ENCODE measurements around the gene GFER. TPM values are rescaled to one million over a fixed set of nuclear protein-coding genes. Genes with fewer than 3 reads are reported as not detected.

Gene GFER
- total and polyA plus RNA-seq, 9 of the 15 experiments (the other 6 are each of a cell fraction or from before 2014, with no cell fraction given): 4.3 to 53.7 (median 19.8) TPM

- no peak for TF ChIP-seq CREB1 (IDR thresholded peaks at IDR 0.05)
- TF ChIP-seq CREB1 (CRISPR knock-in tag; IDR thresholded peaks at IDR 0.05): peak; percentile 69
- peak; percentile 98 for TF ChIP-seq POLR2G (IDR thresholded peaks at IDR 0.05; ENCODE audit: low read depth, low read length)
- TF ChIP-seq RNF219 (CRISPR knock-in tag; IDR thresholded peaks at IDR 0.05): no peak
- TF ChIP-seq ZNF644 (tag; IDR thresholded peaks at IDR 0.05; ENCODE audit: low read depth): 0 out of 2 replicates have a peak, but pooled peaks have one; percentile 54
- TF ChIP-seq KDM4B (IDR thresholded peaks at IDR 0.05; ENCODE audit: borderline replicate concordance in 2 of 2, low read depth in 1 of 2): no peak
- no peak for TF ChIP-seq ZFPM2 (CRISPR knock-in tag; IDR thresholded peaks at IDR 0.05)
- no peak for TF ChIP-seq PTTG1 (tag; IDR thresholded peaks at IDR 0.05; ENCODE audit: low read depth)
- peak; percentile 79 for TF ChIP-seq RBBP5 (IDR thresholded peaks at IDR 0.05; ENCODE audit: borderline replicate concordance, insufficient read depth, low read length, poor library complexity, severe bottlenecking)
- TF ChIP-seq ARHGAP35 (IDR thresholded peaks at IDR 0.05; ENCODE audit: partially characterized antibody): no peak
- TF ChIP-seq ZBED1 (IDR thresholded peaks at IDR 0.05): no peak
- no peak; a peak in 1 of 6 replicates for TF ChIP-seq CTCF (IDR thresholded peaks at IDR 0.05 in 2 of 3, conservative IDR thresholded peaks at IDR 0.05 in 1 of 3; ENCODE audit: insufficient read depth in 2 of 3, low read depth in 1 of 3, low read length in 3 of 3)
- no peak for TF ChIP-seq CEBPZ (IDR thresholded peaks at IDR 0.05; ENCODE audit: borderline replicate concordance, low read depth, low read length)
- no peak for TF ChIP-seq SFPQ (IDR thresholded peaks at IDR 0.05; ENCODE audit: low read depth, low read length)
- TF ChIP-seq PHB2 (IDR thresholded peaks at IDR 0.05; ENCODE audit: low read depth): no peak
- TF ChIP-seq ZBTB9 (CRISPR knock-in tag; IDR thresholded peaks at IDR 0.05): no peak
These were observed 26.0 kb downstream of the GFER start, which contains the start of gene ZNF598 (continued) for GRCh38 chr16:2009791-2010510.
